Fibroblast of peridontal ligament (primary cell): ENCODE results near the gene OR2M3.
"Not testable (repeated sequence)": the region's sequence is repeated elsewhere in the genome, so short reads cannot be mapped to it uniquely, and the experiment has no call there.

ENCODE experiments used
- DNase-seq: peaks from one replicate; pipeline ENCODE4 v3.0.0-alpha.2; 2010; ENCODE audit errors: extremely low read depth

Gene OR2M3

DNA sequence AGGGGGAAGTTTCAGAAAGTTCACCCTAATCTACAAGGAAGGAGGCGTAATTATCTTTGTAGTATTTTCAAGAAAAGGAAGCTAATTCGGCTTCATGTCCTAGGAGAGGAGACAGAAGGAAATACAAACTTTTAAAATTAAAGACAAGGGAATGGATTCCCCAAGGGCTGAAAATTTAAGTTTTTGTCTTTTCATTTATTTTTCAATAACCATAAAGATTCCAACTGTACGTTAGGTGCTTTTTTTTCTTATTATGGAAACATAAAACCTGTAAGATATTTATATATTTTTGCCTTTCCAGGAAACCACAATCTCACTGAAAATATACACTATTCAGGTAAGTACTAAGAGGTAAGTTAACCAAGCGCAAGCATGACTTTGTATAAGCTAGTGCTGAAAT lies at the start of gene OR2M3:
OR2M3 (plus strand) TSS at position 301 of the 400 bp plus-strand sequence. CDS start 5,803 bp downstream, outside the sequence.
- no peak for DNase-seq

DNA sequence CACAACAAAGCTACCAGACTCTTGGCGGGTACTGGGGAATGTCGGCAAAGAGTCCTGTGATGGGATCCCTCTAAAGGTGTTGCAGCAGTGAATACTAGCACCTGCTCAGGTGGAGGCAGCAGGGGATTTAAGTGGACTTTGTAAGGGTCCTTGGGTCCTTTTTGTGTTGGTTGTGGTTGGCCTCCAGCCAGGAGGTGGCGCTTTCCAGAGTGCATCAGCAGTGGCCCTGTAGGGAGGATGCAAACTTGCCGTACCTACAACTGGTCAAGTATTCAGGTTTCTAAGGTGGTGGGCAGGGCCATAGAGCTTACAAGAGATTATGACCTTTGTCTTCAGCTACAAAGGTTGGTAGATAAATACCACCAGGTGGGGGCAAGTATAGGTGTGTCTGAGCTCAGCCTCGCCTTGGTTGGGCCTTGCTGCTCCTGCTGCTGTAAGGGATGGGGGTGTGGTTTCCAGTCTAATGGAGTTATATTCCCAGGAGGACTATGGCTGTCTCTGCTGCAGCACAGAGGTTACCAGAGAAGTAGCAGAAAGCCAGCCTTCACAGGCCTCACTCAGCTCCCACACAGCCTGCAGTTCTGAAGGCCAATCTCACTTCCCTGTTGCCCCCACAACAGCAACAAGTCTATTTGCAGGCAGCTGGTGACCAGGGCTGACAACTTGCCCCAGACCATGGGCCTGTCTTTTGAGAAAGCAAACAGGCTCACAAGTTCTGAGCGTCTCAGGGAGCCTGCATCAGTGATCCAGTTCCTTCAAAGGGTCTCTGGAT lies 44.8 kb upstream of the OR2M3 start:
- DNase-seq: no peak

DNA sequence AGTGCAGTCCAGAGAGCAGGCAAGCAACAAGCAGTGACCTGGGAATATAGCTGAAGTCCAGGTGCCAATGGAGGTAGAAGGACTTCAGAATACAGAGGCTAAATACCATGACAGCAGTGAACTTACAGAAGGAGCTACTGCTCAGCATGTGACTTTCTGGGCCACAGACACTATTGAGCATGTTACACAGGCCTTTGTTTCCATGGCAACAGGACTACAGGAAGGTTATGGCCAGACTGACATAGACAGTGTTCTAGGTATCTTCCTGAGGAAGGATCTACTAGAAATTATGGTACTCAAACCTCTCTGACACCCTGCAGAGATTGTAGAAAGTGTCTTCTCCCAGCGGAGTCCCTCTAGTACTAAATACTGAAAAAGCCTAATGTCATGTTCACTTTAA lies 41.1 kb upstream of the OR2M3 start:
- DNase-seq: no peak

- DNase-seq: no peak
Observed at GRCh38 chr1:248158758-248159157, 38.3 kb upstream of the OR2M3 start.

GRCh38 chr1:248164031-248164430 lies 33.0 kb upstream of the OR2M3 start:
- DNase-seq: no peak

DNA sequence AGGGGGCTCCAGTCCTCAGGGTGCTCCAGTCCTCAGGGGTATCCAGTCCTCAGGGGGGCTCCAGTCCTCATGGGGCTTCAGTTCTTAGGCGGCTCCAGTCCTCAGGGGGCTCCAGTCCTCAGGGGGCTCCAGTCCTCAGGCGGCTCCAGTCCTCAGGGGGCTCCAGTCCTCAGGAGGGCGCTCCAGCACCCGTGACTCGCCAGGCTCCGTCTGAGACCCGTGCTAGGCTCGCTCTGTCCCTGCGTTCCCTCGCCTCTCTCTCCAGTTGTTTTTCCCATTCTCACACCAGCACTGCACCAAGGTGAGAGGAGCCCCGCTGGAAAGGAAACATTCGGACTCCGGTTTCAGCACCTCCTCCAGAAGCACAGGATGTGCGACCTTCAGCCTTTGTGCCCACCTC lies 31.9 kb upstream of the OR2M3 start:
- DNase-seq: no peak

DNA sequence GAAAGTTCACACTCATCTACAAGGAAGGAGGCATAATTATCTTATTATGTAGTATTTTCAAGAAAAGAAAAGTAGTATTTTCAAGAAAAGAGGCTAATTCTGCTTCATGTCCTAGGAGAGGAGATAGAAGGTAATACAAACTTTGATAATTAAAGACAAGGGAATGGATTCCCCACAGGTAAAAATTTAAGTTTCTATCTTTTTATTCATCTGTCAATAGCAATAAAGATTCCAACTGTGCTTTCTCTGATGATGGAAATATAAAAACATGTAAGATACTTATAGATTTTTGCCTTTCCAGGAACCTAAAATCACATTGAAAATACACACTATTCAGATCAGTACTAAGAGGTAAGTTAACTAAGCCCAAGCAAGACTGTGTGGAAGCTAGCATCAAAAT lies 22.5 kb upstream of the OR2M3 start, which contains the start of gene OR2M2:
OR2M2 (plus strand) TSS at position 301 of the 400 bp plus-strand sequence. CDS start 5,165 bp downstream, outside the sequence.
- DNase-seq: no peak

DNA sequence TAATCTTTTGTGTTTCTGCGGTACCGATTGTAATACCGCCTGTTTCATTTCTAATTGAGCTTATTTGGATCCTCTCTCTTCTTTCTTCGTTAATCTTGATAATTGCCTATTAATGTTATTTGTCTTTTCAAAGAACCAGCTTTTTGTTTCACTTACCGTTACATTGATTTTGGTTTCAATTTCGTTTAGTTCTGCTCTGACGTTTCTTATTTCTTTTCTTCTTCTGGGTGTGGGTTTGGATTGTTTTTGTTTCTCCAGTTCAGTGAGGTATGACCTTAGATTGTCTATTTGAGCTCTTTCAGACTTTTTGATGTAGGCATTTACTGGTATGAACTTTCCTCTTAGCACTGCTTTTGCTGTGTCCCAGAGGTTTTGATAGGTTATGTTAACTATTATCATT lies 13.1 kb upstream of the OR2M3 start:
- DNase-seq: no peak

DNA sequence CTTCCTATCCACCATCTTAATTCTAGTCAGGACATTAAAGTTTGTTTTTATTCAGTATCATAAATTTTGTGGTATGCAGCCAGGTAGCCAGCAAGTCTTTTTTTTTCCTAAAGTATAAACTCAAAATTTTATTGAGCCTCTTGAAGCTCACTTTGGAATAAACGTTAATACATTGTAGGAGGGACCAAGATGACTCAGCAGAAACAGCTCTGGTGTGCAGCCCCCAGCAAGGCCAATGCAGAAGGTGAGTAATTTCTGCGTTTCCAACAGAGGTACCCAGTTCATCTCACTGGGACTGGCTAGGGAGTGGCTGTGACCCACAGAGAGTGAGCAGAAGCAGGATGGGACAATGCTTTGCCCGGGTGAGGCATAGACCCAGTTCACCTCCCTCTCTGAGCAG lies 9.7 kb upstream of the OR2M3 start:
- no peak for DNase-seq

DNA sequence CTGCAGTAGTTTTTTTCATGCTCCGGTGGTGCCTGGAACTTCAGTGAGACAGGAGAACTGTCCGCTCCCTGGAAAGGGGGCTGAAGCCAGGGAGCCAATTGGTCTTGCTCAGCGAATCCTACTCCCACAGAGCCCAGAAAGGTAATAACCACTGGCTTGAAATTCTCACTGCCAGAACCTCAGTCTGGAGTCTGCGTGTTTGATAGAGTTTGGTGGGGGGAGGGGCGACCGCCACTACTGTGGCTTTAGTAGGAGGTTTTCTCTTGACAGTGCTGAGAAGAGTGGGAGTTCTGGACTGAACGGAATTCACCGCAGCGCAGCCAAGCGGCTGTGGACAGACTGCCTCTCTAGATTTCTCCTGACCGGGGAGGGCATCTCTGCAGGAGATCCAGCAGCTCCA lies 8.0 kb upstream of the OR2M3 start:
- no peak for DNase-seq

DNA sequence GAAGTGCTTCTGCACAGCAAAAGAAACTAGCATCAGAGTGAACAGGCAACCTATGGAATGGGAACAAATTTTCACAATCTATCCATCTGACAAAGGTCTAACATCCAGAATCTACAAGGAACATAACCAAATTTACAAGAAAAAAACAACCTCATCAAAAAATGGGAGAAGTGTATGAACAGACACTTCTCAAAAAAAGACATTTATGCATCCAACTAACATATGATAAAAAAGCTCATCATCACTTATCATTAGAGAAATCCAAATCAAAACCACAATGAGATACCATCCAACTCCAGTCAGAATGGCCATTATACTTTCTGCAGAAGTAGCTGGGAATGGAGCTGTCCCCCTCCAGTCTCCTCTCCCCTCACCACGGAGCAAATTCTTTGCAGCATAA lies 2.9 kb upstream of the OR2M3 start:
- DNase-seq: no peak

DNA sequence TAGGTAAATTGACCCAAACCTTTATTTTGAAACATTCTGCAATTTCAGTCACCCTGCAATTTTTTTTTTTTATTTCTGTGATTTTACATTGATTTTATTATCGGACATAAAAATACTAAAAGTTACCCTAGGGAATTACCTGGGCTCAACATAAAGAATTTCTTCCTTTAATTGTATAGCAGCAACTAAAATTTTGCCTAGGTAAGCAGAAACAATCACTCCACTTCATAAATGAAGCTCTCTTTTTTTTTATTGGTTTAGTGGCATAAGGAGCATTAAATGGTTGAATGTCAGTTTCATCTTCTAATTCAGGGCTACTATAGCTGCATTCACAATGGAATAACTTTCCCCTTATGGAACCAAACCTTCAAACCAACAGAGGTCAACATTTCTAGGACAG lies 18.8 kb downstream of the OR2M3 start:
- no peak for DNase-seq

GRCh38 chr1:248225537-248225936 lies 28.5 kb downstream of the OR2M3 start:
- DNase-seq: no peak

- DNase-seq: no peak
Observed at GRCh38 chr1:248229360-248229908, 32.4 kb downstream of the OR2M3 start.

DNA sequence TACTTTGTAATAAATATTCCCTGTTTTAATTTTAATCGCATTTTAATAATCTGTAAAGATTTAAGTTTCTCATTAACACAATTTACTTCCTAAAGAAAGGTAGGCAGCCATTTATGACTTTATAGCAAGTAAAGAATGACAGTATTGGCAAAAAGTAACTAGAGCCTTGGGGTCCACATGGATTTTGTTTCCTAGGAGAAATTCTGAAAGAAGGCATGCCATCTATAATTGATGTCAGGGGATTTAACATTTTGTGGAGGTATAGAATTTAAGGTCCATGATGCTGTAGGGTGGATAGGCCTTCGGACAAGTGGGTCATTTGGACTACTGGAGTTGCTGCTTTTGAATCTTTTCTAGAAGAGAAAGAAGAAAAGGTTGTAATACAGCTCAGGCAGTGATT lies 34.1 kb downstream of the OR2M3 start, which contains the start of gene OR2M4:
OR2M4 (plus strand) TSS at position 301 of the 400 bp plus-strand sequence. CDS start 7,512 bp downstream, outside the sequence.
- DNase-seq: no peak

DNA sequence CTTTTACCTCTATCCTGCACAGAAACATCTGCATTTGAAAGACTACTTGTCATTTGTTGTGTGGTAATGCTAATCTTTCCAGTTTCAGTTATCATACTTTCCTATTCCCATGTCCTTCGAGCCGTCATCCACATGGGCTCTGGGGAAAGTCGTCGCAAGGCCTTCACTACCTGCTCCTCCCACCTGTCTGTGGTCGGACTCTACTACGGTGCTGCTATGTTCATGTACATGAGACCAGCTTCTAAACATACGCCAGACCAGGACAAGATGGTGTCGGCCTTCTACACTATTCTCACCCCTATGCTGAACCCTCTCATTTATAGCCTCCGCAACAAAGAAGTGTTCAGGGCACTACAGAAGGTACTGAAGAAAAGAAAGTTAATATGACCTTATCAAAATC lies 42.4 kb downstream of the OR2M3 start:
- no peak for DNase-seq

DNA sequence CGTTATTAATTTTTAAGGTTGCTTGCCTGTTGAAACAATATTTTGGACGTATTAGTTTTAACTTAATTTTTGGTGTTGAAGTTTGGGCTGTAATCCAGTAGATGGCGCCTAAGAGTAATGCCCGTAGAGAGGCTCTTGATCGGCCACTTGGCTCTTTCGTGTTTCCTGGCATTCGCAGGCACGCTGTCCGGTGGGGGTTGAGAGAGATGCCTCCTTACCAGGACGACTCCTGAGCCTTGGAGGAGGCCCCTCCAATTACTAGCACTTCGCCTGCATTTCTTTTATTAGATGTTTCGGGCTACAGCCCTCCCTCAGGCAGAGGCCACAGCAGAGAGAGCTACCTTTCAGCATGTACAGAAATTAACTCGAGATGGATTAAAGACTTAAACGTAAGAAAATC lies 46.1 kb downstream of the OR2M3 start:
- DNase-seq: peak; percentile 2

GRCh38 chr1:248259309-248259708 lies 62.2 kb downstream of the OR2M3 start:
- not testable (repeated sequence) for DNase-seq
